Measurements from ENCODE around the gene ZNF837.

The ZNF837 gene

DNA sequence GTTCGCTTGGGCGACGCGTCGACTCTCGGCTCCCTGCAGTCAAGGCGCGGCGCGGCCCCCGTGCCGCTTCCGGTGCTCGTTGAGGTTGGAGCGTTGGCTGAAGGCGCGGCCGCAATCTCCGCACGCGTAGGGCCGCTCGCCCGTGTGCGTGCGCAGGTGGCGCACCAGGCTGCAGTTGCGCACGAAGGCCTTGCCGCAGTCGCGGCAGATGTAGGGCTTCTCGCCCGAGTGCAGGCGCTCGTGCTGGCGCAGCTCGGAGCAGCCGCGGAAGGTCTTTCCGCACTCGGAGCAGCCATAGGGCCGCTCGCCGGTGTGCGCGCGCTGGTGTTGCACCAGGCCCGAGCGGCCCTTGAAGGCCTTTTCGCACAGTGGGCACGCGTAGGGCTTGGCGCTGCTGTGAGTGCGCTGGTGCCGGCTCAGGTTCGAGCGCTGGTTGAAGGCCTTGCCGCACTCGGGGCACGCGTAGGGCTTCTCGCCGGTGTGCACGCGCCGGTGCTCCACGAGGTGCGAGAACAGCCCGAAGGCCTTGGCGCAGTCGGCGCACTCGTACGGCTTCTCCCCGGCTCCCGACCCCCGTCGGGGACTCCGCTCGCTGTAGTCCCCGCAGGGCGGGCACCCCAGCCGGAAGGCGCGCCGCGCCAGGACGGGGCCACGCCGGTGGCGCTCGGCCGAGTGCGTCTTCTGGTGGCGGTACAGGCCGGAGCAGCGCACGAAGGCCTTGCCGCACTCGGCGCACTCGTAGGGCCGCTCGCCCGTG lies 13.0 kb downstream of the ZNF837 start:
- DNase-seq, result no peak

DNA sequence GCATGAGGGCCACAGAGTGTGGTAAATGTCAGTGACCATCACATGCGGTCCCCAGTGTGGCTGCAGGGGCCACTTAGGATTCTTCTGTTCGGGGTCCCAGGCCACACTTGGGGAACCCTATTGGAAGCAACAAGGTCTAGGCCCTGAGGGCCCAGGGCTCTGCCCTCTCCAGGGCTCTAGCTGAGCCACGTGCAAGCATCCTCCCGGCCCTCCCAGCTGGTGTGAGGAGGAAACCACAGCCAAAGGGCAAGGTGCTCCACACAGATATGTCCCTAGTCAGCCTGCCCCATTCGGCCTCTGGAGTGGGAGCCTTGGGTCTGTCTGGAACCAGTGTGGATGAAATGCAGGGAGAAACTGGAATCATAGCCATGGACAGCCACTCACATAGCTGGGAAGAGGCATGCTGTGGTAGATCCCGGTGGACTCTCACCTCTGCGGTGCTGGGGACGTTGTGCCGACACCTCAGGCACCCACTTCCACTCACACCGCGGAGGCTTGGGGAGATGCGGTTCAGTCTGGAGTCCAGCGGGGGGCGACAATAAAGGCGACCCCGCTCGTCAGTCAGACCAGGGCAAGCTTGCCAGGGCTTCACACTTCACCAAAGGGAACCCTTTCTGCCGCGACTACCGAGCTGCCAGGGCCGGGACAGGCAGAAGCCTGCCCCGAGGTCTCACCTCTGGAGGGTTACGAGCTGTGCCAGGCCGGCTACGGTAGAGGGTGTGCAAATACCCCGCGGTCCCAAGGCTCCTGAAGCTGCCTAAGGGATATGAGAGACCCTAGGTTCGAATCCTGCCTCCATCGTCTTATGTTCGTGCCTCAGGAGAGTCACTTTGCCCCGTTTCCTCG lies 14.0 kb downstream of the ZNF837 start:
- no peak for DNase-seq

DNA sequence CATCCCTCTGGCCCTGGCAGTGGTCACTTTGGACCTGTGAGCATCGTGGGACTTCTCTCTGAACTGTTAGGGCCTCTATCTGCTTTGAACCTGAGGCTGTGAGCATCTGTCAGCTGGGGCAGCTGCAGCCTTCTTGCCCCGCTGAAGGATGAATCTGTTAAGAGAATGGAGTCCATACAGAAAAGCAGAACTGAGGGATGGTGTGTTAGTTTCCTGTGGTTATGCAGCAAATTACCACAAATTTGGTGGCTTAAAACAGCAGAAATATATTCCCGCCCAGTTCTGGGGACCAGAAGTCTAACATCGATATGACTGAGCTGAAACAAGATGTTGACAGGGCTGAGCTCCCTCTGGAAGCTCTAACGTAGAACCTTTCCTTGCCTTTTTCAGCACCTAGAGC lies 16.7 kb downstream of the ZNF837 start:
- DNase-seq, result no peak

DNA sequence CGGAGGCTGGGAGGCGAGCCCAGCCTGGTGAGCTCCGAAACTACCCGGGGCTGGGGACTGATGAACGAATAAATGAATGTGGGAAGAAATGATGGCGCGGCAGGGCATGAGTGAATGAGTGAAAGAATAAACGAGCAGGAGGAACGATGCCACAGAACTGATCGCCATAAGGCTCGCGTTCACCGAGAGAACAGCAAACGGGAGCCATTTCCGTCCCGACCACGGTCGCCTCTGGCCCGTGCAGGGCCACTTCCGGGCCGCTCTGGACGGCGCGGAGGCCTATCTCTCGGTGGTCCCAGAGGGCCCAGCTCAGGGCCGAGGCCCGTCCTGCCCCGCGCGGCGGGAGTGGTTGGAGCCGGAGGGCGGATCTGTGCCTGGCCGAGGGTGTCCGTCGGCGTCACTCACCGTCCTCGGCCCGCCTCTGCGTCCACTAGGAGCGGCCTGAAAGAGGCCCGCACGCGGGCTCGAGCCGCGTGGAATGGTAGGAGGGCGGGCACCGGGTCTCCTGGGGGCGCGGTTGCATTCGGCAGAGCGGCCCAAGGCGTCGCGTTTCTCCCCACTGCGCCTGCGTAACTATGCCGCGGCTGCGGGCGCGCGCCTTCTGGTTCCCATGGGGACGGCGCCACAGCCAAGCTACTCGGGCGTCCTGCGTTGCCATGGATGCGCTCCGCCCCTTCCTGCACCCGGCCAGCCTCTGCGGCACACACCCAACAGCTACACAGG lies 18.4 kb downstream of the ZNF837 start, which contains the start of gene ZNF497:
ZNF497 (minus strand) TSS at position 480 of the 723 bp plus-strand sequence. CDS start 5,116 bp downstream, outside the sequence.
- peak; percentile 91 to 96 for DNase-seq

DNA sequence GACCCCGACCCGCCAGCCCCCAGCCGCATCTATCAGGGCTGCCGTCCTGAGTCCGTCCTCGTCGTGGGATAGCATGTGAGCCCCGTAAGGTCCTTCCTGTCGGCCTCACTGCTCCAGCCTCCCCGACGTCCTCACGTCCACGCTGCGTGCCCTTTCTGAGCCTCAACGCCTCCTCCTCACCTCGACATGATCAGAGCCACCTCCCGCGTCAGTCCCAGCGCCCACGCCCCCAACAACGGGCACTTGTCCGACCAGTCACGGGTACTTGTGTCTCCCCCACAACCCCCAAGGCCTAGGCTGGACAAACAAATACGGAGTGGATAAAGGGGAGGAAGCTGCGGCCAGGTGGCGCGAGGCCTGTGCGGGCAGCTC lies 18.9 kb downstream of the ZNF837 start:
- DNase-seq, result no peak

DNA sequence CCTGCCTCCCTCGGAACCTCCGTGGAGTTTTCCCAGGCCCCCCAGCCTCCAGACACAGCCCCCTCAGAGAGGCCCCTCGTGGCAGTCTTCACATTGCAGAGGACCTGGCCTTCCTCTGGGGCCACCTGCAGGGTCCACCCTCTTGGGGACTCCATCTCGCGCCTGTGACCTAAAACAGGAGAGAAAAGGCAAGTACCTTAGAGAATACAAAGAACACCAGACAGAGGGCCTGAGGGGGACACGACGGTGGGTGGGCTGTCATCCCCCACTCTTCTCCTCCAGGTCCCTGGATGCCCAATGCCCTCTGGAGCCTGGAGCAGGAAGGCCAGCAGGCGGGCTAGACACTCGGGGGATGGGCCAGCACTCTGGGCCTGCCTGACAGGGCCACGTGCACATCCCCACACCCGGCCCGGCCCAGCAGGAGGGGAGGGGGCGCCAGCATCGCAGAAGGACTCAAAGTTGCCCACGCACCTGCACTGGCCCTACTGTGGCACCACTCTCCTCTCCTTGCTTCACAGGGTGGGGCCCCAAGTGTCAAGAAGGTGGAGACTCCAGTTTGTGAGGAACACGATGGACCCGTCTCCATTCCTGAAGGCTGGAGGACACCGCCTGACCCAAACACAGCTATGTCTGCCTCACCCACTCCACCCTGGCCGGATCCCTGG lies 23.2 kb downstream of the ZNF837 start:
- no peak for DNase-seq

DNA sequence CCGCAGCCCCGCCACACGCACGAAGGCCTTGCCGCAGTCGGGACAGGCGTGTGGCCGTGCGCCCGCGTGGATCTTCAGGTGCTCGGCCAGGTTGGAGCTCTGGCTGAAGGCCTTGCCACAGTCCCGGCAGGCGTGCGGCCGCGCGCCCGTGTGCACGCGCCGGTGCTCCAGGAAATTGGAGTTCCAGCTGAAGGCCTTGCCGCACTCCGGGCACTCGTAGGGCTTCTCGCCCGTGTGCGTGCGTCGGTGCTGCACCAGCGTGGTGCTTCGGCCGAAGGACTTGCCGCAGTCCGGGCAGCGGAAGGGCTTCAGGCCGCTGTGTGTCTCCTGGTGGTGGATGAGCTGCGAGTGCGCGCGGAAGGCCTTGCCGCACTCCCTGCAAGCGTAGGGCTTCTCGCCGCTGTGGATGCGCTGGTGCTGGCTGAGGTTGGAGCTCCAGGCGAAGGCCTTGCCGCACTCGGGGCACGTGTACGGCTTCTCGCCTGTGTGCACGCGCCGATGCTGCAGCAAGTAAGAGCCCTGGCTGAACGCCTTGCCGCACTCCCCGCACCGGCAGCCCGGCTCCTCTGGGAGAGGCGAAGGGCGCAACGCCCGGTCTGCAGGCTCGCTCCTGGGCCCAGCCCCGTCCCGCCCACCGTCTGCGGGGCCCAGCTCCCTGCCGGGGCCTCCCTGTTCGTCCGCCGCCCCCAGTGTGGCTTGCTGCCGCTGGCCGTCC lies 23.9 kb downstream of the ZNF837 start:
- no peak for DNase-seq

DNA sequence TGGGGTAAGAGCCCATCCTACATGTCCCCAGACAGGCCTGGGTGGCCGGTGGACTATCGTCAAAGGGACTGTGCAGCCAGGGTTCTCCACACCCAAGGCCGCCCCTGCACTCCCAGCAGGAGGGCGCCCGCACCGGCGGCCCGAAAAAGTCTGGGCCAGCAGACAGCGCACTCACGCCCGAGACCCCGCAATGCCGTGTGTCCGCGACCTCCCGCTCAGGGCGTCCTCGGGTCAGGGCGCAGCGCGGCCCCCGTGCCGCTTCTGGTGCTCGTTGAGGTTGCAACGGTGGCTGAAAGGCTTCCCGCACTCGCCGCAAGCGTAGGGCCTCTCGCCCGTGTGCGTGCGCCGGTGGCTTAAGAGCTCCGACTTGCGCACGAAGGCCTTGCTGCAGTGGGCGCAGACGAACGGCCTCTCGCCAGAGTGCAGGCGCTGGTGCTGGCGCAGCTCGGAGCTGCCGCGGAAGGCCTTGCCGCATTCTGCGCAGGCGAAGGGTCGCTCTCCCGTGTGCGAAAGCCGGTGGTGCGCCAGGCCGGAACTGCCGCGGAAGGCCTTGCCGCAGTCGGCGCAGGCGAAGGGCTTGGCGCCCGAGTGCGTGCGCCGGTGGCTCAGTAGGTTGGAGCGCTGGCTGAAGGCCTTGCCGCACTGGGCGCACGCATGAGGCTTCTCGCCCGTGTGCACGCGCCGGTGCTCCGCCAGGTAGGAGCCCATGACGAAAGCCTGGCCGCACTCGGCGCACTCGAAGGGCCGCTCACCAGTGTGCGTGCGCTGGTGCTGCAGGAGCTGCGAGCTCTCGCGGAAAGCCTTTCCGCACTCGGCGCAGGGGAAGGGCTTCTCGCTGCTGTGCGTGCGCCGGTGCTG lies 24.7 kb downstream of the ZNF837 start:
- DNase-seq, result no peak

DNA sequence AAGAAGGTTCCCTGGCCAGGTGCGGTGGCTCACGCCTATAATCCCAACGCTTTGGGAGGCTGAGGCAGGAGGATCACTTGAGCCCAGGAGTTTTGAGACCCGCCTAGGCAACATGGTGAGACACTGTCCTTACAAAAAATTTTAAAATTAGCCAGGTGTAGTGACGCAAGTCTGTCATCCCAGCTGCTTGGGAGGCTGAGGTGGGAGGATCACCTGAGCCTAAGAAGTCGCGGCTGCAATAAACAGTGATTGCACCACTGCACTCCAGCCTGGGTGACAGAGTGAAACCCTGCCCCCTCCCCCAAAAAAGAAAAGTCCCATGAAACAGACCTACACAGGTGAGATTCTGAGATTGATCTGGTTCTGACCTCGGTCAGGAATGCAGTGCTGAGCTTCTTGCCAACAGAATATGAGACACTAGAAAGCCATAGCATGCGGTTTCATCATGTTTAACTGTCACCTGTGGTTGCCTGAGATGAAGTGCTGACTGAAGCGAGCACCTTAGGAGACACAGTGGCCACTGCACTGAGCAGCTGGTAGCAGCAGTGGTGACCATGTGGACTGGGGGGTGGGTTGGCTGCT lies 25.5 kb downstream of the ZNF837 start:
- DNase-seq, result no peak

DNA sequence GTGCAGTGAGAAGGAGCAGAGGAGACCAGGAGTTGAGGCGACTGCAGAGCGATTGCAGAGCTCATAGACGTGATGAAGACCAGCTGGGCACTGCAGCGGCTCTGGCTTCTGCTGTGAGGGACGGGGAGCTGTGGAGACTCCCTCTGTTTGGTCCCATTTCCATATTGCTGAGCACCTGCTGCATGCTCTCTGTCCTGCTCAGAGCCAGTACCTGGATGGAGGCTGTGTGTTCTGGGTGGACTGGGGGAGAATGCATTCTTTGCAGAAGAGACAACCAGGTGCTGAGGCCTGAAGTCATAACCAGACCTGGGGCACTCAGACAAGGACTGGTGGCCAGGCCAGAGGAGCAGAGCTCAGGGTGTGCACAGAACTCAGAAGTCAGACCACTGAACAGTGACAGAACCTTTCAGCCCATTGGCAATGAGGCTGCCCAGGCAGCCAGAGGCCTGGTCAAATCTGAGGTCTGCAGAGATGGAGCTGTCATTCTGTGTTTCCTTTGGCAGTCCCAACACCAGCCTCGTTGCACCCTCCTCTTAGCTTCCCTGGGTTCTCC lies 26.3 kb downstream of the ZNF837 start:
- no peak for DNase-seq

DNA sequence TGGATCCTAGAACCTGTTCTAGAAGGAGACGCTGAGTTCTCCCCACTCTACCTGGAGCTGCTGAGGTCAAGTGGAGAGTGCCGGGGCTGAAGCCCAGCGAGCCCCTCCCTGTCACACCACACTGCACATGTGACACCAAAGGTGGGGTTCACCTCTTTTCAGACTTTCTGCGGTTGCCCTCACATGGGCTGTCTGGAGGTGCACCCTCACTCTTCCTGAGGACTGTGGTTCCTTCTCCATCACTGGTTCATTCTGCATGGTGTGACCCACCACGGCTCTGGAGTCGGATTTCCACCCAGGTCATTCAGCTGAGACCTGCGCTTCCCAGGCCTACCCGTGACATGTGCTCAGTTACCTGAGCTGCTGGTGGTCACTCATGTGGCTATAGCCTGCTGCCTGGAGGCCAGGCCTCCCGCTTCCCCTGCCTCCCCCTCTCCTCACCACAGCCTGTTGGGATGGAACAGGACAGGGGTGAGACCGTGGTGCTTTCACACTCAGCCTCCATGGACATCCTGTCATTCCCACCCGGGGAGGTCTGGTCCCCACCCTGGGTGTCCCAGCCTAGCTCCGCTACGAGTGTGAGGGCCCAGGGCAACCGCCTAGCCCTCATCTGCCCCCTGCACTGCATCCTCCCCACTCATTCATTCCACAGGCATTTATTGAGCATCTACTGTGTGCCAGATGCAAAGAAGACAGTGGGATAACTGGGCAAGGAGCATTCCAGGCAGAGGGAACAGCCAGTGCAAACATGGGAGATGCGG lies 26.9 kb downstream of the ZNF837 start:
- DNase-seq, result no peak

DNA sequence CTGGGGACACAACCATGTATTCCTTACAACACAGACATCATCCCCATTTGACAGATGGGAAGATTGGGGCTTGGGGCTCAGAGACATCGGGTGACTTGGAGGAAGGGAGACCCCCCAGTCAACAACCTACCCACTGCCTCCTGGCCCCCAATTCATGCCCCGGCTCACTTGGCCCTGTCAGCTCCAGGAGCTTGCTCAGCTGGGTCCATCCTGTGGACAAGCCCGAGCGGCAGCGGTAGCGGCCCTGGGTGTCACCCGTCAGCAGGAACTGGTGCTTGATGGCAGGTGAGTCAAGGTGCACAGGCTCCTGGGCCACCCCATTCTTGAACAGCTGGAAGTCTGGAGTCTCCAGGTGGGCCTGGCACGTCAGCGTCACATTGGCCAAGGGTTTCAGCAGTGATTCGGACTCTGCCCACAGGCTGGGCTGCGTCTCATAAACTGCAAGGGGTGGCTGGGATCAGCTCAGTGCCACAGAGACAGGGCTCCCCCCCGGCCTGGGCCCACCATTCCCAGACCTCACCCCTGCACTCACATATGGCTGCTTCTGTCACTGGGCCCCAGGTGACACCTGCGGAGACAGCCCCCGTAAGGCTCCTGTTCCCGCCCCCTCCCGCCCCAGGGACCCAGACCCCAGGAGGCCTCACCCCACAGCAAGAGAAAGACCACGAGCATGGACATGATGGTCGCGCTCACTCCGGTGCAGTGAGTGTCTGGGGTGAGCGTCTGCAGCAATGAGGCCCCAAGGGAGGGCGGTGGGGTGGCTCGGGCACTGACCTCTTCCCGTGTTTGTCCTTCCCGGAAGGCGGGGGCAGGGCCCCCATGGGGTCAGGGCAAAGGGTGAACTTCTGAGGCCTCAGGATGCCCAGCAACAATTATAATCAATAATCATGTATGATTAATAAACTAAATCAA lies 27.8 kb downstream of the ZNF837 start, which contains the start of gene A1BG:
A1BG (minus strand) TSS at position 733 of the 912 bp plus-strand sequence; CDS start at position 678, 55 bp downstream.
- no peak for DNase-seq

DNA sequence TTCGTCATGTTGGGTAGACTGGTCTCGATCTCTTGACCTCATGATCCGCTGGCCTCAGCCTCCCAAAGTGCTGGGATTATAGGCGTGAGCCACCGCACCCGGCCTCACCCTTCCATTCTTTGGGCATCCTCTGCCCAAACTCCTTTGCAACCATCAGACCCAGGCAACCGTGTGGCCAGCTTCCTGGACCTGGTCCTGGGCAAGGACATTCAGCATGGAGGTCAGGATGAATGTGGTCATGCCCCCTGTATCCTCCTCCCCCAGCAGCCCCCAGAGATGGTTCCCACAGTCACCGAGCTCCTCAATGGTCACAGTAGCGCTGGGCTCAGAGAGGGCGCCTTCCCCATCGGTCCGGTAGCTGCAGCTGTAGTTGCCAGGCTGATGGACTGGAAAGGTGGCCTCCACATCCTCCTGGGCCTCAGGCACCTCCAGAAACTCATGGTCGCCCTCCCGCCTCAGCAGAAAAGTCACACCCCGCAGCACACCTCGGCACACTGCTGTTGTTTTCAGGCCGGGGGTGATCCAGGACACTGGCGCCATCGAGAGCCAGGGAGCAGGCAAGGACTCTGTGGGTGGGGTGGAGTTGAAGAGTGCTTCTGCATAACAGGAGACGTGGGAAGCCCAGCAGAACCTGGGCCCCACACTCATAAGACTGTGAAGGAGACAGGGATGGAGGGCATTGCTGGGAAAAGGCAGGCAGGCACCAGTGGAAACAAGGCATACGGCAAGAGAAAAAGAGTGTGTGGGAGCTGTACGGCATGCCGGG lies 28.7 kb downstream of the ZNF837 start:
- DNase-seq, result no peak

DNA sequence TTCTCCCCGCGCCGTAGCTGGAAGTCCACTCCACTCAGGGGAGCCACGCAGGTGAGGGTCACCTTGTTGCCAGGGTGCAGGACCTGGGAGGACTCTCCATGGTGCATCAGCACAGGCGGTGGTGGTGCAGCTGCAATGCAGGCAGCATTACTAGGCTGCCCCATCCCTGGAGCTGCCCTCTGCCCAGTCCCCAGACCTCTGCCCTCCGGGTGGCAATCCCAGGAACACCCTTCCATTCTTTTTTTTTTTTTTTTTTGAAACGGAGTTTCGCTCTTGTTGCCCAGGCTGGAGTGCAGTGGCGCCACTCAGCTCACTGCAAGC lies 29.3 kb downstream of the ZNF837 start:
- no peak for DNase-seq

DNA sequence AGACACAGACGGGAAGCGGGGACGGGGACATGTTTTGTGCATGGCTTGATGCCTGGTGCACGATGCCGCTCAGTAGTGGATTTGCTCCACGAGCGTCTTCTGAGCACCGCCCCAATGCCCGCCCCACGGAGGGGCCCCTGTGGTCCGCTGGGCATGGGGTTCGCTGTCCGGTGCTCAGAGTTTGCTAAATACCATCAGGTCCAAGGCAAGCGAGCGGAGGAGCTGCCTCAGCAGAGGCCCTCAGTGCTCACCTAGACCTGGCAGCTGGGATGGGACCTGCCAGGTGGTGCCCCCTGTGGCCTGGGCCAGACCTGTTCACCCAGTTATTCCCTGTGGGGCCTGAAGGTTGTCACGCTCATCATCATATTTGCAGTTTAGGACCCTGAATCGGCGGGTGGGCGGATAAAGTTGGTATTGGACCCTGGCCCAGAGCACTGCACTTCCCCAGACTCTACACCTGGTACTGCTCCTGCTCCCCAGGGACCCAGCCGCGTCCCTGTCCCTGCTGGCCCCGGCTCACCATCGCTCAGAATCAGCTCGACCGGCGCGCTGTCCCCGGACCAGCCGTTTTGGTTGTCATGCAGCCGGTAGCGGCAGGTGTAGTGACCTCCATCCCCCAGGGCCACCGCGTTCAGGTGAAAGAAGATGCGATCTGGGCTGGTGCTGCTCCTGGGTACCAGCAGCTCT lies 29.8 kb downstream of the ZNF837 start:
- no peak for DNase-seq

DNA sequence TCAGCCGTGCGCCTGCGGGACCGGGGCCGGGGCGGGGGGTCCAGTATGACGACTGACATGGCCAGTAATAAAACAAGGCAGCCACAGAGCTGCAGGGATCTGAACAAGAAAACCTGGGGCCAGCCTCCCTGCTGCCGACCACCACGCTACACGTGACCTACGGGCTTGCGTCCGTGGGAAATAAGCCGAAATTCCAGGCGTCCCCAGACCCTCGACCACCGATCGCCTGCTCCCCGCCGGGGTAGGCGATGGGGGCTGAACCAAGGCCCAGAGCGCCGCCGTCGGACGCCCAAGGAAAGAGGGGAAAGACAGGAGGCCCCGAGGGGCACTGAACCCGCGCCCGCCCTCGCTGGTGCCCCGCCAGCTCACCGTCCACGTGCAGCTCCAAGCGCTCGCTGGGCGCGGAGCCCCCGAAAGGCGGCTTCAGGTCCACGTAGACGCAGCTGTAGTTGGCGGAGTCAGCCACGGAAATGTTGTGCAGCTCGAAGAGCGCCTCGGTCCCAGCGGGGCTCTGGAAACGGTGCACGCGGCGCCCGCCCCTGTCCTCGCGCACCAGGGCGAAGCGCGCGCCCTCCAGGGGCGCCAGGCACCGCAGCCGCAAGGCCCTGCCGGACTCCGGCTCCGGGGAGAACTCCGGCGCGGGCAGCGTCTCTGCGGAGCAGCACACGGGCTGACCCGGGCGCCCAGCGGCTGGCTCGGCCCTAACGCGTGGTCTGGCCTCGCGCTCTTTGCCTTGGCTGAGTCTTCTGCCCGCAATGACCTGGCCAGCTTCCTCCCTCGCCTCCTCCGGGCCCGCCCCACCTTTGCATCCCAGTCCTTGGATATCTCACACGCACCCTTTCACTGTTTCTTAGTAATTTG lies 30.6 kb downstream of the ZNF837 start:
- no peak for DNase-seq
